Kidney (tissue), 14 donors: ENCODE measurements around the gene PDSS2. TPM values are rescaled to one million over a fixed set of nuclear protein-coding genes. Genes with fewer than 3 reads are reported as not detected.

Experiments
- DNase-seq, 5 donors: peaks; one replicate each; pipeline ENCODE4 v3.0.0-alpha.2; 2013 to 2020
- FAIRE-seq: peaks from 2 replicates; lab custom pipeline; 2012; peaks lifted over from hg19 to GRCh38; lab: Jason Lieb, UNC
- H3K27ac ChIP-seq, 2 donors: one replicate each; pipeline ENCODE4 v1.7.0; 2013; ENCODE audit warnings: low read depth in 2 of 2, low read length in 2 of 2, inconsistent platforms in 1 of 2
- H3K27me3 ChIP-seq: one replicate; pipeline ENCODE4 v1.7.1; 2013; ENCODE audit warnings: low read length, inconsistent platforms; ENCODE audit not compliant: control insufficient read depth, insufficient read depth
- H3K36me3 ChIP-seq, 3 donors: one replicate each; pipeline versions ENCODE4 v1.7.0 to v1.7.1; 2013; ENCODE audit warnings: low read length in 3 of 3, control low read depth in 1 of 3, inconsistent platforms in 1 of 3; ENCODE audit not compliant: insufficient read depth in 3 of 3, control insufficient read depth in 2 of 3
- H3K4me1 ChIP-seq, 3 donors: one replicate each; pipeline versions ENCODE4 v1.7.0 to v1.7.1; 2013; ENCODE audit warnings: low read length in 3 of 3, inconsistent platforms in 1 of 3, low read depth in 1 of 3; ENCODE audit not compliant: control insufficient read depth in 2 of 3, insufficient read depth in 2 of 3
- H3K4me3 ChIP-seq, 3 donors: one replicate each; pipeline versions ENCODE4 v1.7.0 to v1.8.1; 2013; ENCODE audit warnings: low read length in 3 of 3, control low read depth in 1 of 3, inconsistent platforms in 1 of 3
- H3K9ac ChIP-seq, 3 donors: one replicate each; pipeline versions ENCODE4 v1.7.0 to v1.7.1; 2013; ENCODE audit warnings: low read length in 3 of 3, control low read depth in 1 of 3, inconsistent platforms in 1 of 3
- H3K9me3 ChIP-seq, 3 donors: one replicate each; pipeline versions ENCODE4 v1.7.0 to v1.7.1; 2013; ENCODE audit warnings: low read length in 3 of 3, control low read depth in 1 of 3, inconsistent platforms in 1 of 3; ENCODE audit not compliant: control insufficient read depth in 2 of 3, insufficient read depth in 1 of 3
- intact Hi-C: fragments of 100-400 bp; cut with DNase I; formaldehyde crosslinking; loops from one replicate; pipeline ENCODE4 v1.11.1; 2022
- polyA plus RNA-seq: library from polyadenylated mRNA; stranded (reverse); fragments of 350-450 nt; fragmentation: Illumina TruSeq; extraction: RNeasy Lipid Tissue Mini Kit (QIAGEN cat#74804); gene quantifications from one replicate; pipeline ENCODE4 v1.2.3, GENCODE V29; 2014; ENCODE audit warnings: low read depth, low replicate concordance; ENCODE audit not compliant: insufficient read depth
- total RNA-seq: library from RNA; stranded (reverse); fragmentation: NEBNext Ultra II Directional; extraction: Animal tissue kit (Norgen Biotek cat#: 25700); gene quantifications from one replicate; pipeline ENCODE4 v1.2.1, GENCODE V29; 2021
- TF ChIP-seq, protein P1 (sequence below): IDR thresholded peaks from 3 replicates; pipeline ENCODE4 v1.5.1; 2012; ENCODE audit warnings: mild to moderate bottlenecking, moderate library complexity, borderline replicate concordance; ENCODE audit not compliant: insufficient read depth; ENCODE audit errors: extremely low read depth
- donor health status: control.
- donor health status: control.
- donor health status: control.
- donor health status: control.
- donor health status: control.
- donor health status: DM: yes; HTN: yes; CAD: no.
- donor health status: Normal renal cell carcinoma (clear cell type).

The PDSS2 gene
- total and polyA plus RNA-seq, 2 donors from 2014 or later = 16.4 to 20.7 TPM

GRCh38 chr6:107125771-107126170 lies 333.6 kb downstream of the PDSS2 start:
- DNase-seq = no peak
- H3K9ac ChIP-seq = no peak overlapping the region
- no peaks in the 10 kb centered on the region for H3K27me3 ChIP-seq
- H3K4me1 ChIP-seq = no peaks in the 10 kb centered on the region
- no peak overlapping the region for H3K27ac ChIP-seq
- no peaks in the 10 kb centered on the region for H3K36me3 ChIP-seq
- no peak for FAIRE-seq
- H3K9me3 ChIP-seq = no peaks in the 10 kb centered on the region
- no peak overlapping the region for H3K4me3 ChIP-seq
- intact Hi-C loops = no loop called here
- TF ChIP-seq, protein P1, sequence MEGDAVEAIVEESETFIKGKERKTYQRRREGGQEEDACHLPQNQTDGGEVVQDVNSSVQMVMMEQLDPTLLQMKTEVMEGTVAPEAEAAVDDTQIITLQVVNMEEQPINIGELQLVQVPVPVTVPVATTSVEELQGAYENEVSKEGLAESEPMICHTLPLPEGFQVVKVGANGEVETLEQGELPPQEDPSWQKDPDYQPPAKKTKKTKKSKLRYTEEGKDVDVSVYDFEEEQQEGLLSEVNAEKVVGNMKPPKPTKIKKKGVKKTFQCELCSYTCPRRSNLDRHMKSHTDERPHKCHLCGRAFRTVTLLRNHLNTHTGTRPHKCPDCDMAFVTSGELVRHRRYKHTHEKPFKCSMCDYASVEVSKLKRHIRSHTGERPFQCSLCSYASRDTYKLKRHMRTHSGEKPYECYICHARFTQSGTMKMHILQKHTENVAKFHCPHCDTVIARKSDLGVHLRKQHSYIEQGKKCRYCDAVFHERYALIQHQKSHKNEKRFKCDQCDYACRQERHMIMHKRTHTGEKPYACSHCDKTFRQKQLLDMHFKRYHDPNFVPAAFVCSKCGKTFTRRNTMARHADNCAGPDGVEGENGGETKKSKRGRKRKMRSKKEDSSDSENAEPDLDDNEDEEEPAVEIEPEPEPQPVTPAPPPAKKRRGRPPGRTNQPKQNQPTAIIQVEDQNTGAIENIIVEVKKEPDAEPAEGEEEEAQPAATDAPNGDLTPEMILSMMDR = no peak

- intact Hi-C loops = no loop called here
- Histone ChIP-seq H3K4me3 (no peak overlapping the region), H3K4me1 (no peaks in the 10 kb centered on the region), H3K27ac (no peak overlapping the region), H3K9me3 (no peaks in the 10 kb centered on the region), H3K27me3 (no peaks in the 10 kb centered on the region), H3K36me3 (no peaks in the 10 kb centered on the region), H3K9ac (no peak overlapping the region)
- peak in 3 of 5 donors; percentile 35 to 59 (median 48) for DNase-seq
- FAIRE-seq = no peak
- TF ChIP-seq, protein P1 = no peak
These were observed 334.4 kb downstream of the PDSS2 start for GRCh38 chr6:107124934-107125348.

- H3K27ac ChIP-seq = no peak overlapping the region
- no peaks in the 10 kb centered on the region for H3K36me3 ChIP-seq
- H3K4me1 ChIP-seq = no peaks in the 10 kb centered on the region
- H3K9ac ChIP-seq = no peak overlapping the region
- TF ChIP-seq, protein P1 = no peak
- intact Hi-C loops = no loop called here
- no peak for FAIRE-seq
- no peaks in the 10 kb centered on the region for H3K9me3 ChIP-seq
- no peak overlapping the region for H3K4me3 ChIP-seq
- DNase-seq = no peak
- H3K27me3 ChIP-seq = no peaks in the 10 kb centered on the region
These were observed 335.9 kb downstream of the PDSS2 start for GRCh38 chr6:107123501-107123900.

DNA sequence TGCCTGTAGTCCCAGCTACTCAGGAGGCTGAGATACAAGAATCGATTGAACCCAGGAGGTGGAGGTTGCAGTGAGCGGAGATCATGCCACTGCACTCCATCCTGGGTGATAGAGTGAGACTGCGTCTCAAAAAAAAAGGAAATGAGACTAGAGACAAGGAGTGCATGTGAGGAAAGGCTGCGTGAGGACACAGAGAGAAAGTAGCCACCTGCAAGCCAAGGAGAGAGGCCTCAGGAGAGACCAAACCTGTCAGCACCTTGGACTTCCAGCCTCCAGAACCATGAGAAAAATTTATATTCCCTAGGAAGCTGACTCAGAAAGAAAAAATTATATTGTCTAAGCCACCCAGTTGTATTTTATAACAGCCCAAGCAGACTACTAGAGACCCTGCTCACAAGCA lies 336.6 kb downstream of the PDSS2 start:
- H3K4me3 ChIP-seq = no peak overlapping the region
- H3K9me3 ChIP-seq = no peaks in the 10 kb centered on the region
- no peaks in the 10 kb centered on the region for H3K27me3 ChIP-seq
- TF ChIP-seq, protein P1 = no peak
- H3K4me1 ChIP-seq = no peaks in the 10 kb centered on the region
- H3K27ac ChIP-seq = no peak overlapping the region
- FAIRE-seq = no peak
- DNase-seq = no peak
- intact Hi-C loops = no loop called here
- no peaks in the 10 kb centered on the region for H3K36me3 ChIP-seq
- H3K9ac ChIP-seq = no peak overlapping the region
